Small intestine (tissue), 7 donors: ENCODE measurements around the gene PIK3C2B. TPM values are rescaled to one million over a fixed set of nuclear protein-coding genes. Genes with fewer than 3 reads are reported as not detected.

Source experiments
- DNase-seq, 2 donors: peaks; one replicate each; pipeline versions ENCODE4 v3.0.0 to v3.0.0-alpha.2; 2013
- FAIRE-seq: peaks from 2 replicates; lab custom pipeline; 2012; peaks lifted over from hg19 to GRCh38; lab: Jason Lieb, UNC
- H3K27ac ChIP-seq, 3 donors: one replicate each; pipeline ENCODE4 v1.5.1; 2013; ENCODE audit warnings: low read length in 2 of 3, mild to moderate bottlenecking in 2 of 3, control low read depth in 1 of 3, inconsistent platforms in 1 of 3, low read depth in 1 of 3, moderate library complexity in 1 of 3
- H3K27me3 ChIP-seq, 3 donors: one replicate each; pipeline ENCODE4 v1.6.1; 2013; ENCODE audit warnings: low read length in 3 of 3, inconsistent platforms in 1 of 3; ENCODE audit not compliant: control insufficient read depth in 3 of 3, insufficient read depth in 3 of 3
- H3K36me3 ChIP-seq, 3 donors: one replicate each; pipeline ENCODE4 v1.6.1; 2013; ENCODE audit warnings: low read length in 3 of 3, inconsistent platforms in 1 of 3, low read depth in 1 of 3, mild to moderate bottlenecking in 1 of 3, moderate library complexity in 1 of 3; ENCODE audit not compliant: control insufficient read depth in 3 of 3, insufficient read depth in 2 of 3
- H3K4me1 ChIP-seq, 3 donors: one replicate each; pipeline ENCODE4 v1.6.1; 2013; ENCODE audit warnings: low read length in 2 of 3, inconsistent platforms in 1 of 3, low read depth in 1 of 3, mild to moderate bottlenecking in 1 of 3, moderate library complexity in 1 of 3; ENCODE audit not compliant: control insufficient read depth in 3 of 3, insufficient read depth in 2 of 3
- H3K4me3 ChIP-seq, 3 donors: one replicate each; pipeline ENCODE4 v1.5.1; 2013; ENCODE audit warnings: low read length in 3 of 3, control low read depth in 1 of 3, inconsistent platforms in 1 of 3, low read depth in 1 of 3, mild to moderate bottlenecking in 1 of 3, moderate library complexity in 1 of 3
- H3K9me3 ChIP-seq, 2 donors: one replicate each; pipeline ENCODE4 v1.6.1; 2013; ENCODE audit warnings: low read depth in 1 of 2, low read length in 1 of 2; ENCODE audit not compliant: control insufficient read depth in 2 of 2, insufficient read depth in 1 of 2
- WGBS, 3 donors: extraction: QIAGEN DNeasy Blood & Tissue Kit; methylation state at CpG; one replicate each; pipeline ENCODE4 v1.1.7; 2013; 5-methylcytosine and 5-hydroxymethylcytosine counted together
- polyA plus RNA-seq, 4 donors: library from polyadenylated mRNA; stranded (reverse) in 3 of 4; unstranded in 1 of 4; fragments of 200-250 nt in 3 of 4; fragments of 120-200 nt in 1 of 4; gene quantifications; one replicate each; pipeline versions ENCODE4 v1.2.1 to v1.2.3, GENCODE V29; 2013
- donor health status: healthy with polysubstance abuse.
- donor health status: control.
- donor health status: control.
- donor health status: Bipolar disorder and iron deficiency.
- donor health status: healthy.

PIK3C2B gene
- polyA plus RNA-seq, 4 donors: 8.1 to 31.1 (median 17.5) TPM

- WGBS, 3 donors: 54 to 75% (median 57%) methylated on average over 3 of the region's 3 CpGs
- H3K27ac ChIP-seq: peak overlapping the region in 1 of 3 donors; percentile 61
- FAIRE-seq (no peak), DNase-seq (no peak)
- no peaks in the 10 kb centered on the region for H3K9me3 ChIP-seq
- H3K4me3 ChIP-seq: no peak overlapping the region
- peaks cover 0 to 93% (median 22%) of the 10 kb centered on the region in 3 donors for H3K36me3 ChIP-seq
- peaks cover 0 to 3% (median 0%) of the 10 kb centered on the region in 3 donors for H3K4me1 ChIP-seq
- no peaks in the 10 kb centered on the region for H3K27me3 ChIP-seq
Observed at GRCh38 chr1:204464187-204464631, 30.4 kb downstream of the PIK3C2B start.

GRCh38 chr1:204463125-204464060 is 31.2 kb downstream of the PIK3C2B start:
- Histone ChIP-seq H3K27ac (peak overlapping the region in 1 of 3 donors; percentile 61), H3K4me3 (no peak overlapping the region), H3K36me3 (peaks cover 0 to 91% (median 16%) of the 10 kb centered on the region in 3 donors), H3K4me1 (peaks cover 0 to 3% (median 0%) of the 10 kb centered on the region in 3 donors), H3K9me3 (no peaks in the 10 kb centered on the region), H3K27me3 (no peaks in the 10 kb centered on the region)
- no peak for FAIRE-seq
- 75 to 89% (median 86%) methylated on average over 10 of the region's 10 CpGs for WGBS, 3 donors
- DNase-seq: no peak

GRCh38 chr1:204462229-204462561 is 32.4 kb downstream of the PIK3C2B start:
- peaks cover 0 to 3% (median 0%) of the 10 kb centered on the region in 3 donors for H3K4me1 ChIP-seq
- no peaks in the 10 kb centered on the region for H3K9me3 ChIP-seq
- WGBS, 3 donors: 70 to 92% (median 86%) methylated on average over 4 of the region's 4 CpGs
- no peak overlapping the region for H3K4me3 ChIP-seq
- no peak for DNase-seq
- no peak for FAIRE-seq
- peak overlapping the region in 1 of 3 donors; percentile 74 for H3K27ac ChIP-seq
- no peaks in the 10 kb centered on the region for H3K27me3 ChIP-seq
- peaks cover 0 to 88% (median 20%) of the 10 kb centered on the region in 3 donors for H3K36me3 ChIP-seq

GRCh38 chr1:204461331-204462228 is 33.0 kb downstream of the PIK3C2B start:
- 58 to 82% (median 71%) methylated on average over 11 of the region's 11 CpGs for WGBS, 3 donors
- DNase-seq (no peak), FAIRE-seq (no peak)
- Histone ChIP-seq H3K4me1 (peaks cover 0 to 3% (median 0%) of the 10 kb centered on the region in 3 donors), H3K27ac (peak overlapping the region in 1 of 3 donors; percentile 74), H3K27me3 (no peaks in the 10 kb centered on the region), H3K36me3 (peaks cover 0 to 88% (median 19%) of the 10 kb centered on the region in 3 donors), H3K9me3 (no peaks in the 10 kb centered on the region), H3K4me3 (no peak overlapping the region)

GRCh38 chr1:204460346-204460745 is 34.3 kb downstream of the PIK3C2B start:
- H3K9me3 ChIP-seq: no peaks in the 10 kb centered on the region
- H3K27me3 ChIP-seq: no peaks in the 10 kb centered on the region
- DNase-seq: no peak
- WGBS, 3 donors: 94 to 98% (median 96%) methylated on average over 8 of the region's 8 CpGs
- no peak overlapping the region for H3K27ac ChIP-seq
- H3K36me3 ChIP-seq: peaks cover 0 to 84% (median 23%) of the 10 kb centered on the region in 3 donors
- H3K4me3 ChIP-seq: no peak overlapping the region
- no peak for FAIRE-seq
- peaks cover 0 to 3% (median 0%) of the 10 kb centered on the region in 3 donors for H3K4me1 ChIP-seq

- FAIRE-seq: no peak
- 76 to 97% (median 88%) methylated on average over 4 of the region's 4 CpGs for WGBS, 3 donors
- DNase-seq: no peak
- Histone ChIP-seq H3K27ac (no peak overlapping the region), H3K36me3 (peaks cover 0 to 88% (median 25%) of the 10 kb centered on the region in 3 donors), H3K4me3 (no peak overlapping the region), H3K27me3 (no peaks in the 10 kb centered on the region), H3K9me3 (no peaks in the 10 kb centered on the region), H3K4me1 (peaks cover 0 to 3% (median 0%) of the 10 kb centered on the region in 3 donors)
Observed at GRCh38 chr1:204459706-204460105, 34.9 kb downstream of the PIK3C2B start.

- no peak for DNase-seq
- no peaks in the 10 kb centered on the region for H3K9me3 ChIP-seq
- no peak for FAIRE-seq
- no peak overlapping the region for H3K27ac ChIP-seq
- no peaks in the 10 kb centered on the region for H3K27me3 ChIP-seq
- peaks cover 0 to 84% (median 21%) of the 10 kb centered on the region in 3 donors for H3K36me3 ChIP-seq
- 79 to 93% (median 92%) methylated on average over 5 of the region's 5 CpGs for WGBS, 3 donors
- H3K4me1 ChIP-seq: peaks cover 2 to 6% (median 5%) of the 10 kb centered on the region in 3 donors
- H3K4me3 ChIP-seq: no peak overlapping the region
Observed at GRCh38 chr1:204457666-204458065, 36.9 kb downstream of the PIK3C2B start.
